Measurements from ENCODE around the gene BCAS3.

The BCAS3 gene

DNA sequence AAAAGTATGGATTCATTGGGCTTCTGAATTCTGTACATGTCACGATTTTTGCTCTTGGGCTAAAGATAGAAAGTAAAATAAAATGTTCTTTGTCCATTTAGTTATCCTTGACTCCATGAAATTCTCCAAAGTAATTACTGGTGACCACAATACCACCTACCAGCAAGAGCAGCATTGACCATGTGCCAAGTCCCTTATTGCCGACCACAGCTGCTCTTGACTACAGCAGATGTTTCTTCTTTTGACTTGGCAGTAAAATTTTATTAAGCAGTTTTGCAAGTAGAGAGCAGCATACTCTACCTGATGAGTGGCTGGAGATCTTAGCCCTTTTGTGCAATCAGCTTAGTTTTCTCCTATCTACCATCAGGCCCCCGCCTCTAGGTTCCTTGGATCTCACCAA lies 569.8 kb downstream of the BCAS3 start:
- no peak overlapping the region for H3K4me3 ChIP-seq (ENCODE audit: low read length)
- TF ChIP-seq, protein P1, sequence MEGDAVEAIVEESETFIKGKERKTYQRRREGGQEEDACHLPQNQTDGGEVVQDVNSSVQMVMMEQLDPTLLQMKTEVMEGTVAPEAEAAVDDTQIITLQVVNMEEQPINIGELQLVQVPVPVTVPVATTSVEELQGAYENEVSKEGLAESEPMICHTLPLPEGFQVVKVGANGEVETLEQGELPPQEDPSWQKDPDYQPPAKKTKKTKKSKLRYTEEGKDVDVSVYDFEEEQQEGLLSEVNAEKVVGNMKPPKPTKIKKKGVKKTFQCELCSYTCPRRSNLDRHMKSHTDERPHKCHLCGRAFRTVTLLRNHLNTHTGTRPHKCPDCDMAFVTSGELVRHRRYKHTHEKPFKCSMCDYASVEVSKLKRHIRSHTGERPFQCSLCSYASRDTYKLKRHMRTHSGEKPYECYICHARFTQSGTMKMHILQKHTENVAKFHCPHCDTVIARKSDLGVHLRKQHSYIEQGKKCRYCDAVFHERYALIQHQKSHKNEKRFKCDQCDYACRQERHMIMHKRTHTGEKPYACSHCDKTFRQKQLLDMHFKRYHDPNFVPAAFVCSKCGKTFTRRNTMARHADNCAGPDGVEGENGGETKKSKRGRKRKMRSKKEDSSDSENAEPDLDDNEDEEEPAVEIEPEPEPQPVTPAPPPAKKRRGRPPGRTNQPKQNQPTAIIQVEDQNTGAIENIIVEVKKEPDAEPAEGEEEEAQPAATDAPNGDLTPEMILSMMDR (IDR thresholded peaks at IDR 0.05; ENCODE audit: insufficient read depth, low read depth, low read length, missing control alignments) = no peak

GRCh38 chr17:61248399-61248798 lies 570.7 kb downstream of the BCAS3 start:
- DNase-seq (ENCODE audit: low read depth) = no peak
- TF ChIP-seq, protein P1 (IDR thresholded peaks at IDR 0.05; ENCODE audit: insufficient read depth, low read depth, low read length, missing control alignments) = no peak
- no peak overlapping the region for H3K4me3 ChIP-seq (ENCODE audit: low read length)

More for the DNA sequence above, 569.8 kb downstream of the BCAS3 start:
- DNase-seq (ENCODE audit: low read depth) = no peak

DNA sequence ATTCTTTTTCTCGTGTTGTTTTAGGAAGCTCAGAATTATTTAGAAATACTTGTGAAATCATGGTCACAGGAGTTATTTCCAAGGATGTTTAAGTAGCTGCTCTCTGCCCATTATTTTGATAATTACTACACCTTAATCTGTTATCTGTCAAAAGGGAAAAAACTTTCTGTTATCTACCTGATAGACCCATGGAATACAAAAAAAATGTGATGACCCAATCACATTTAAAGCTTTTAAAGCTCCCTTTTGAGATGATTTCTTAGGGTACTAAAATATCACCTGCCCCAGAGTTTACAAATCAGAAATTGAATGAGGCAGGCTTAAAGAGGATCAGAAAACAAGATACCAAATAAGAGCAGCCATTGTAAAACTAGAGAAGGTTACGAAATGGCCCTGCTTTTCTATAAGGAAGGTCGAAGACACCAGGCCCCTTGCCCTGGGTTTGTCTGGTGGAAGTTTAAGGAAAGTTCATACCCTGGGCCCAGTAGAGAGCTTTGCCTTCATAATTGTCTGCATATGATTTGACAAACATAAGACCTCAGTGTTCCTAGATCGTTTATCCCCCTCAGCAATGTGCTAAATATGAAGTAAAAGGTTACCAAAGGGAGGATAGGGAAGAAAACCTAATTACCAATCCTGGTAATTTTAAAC lies 572.1 kb downstream of the BCAS3 start:
- no peak for DNase-seq (ENCODE audit: low read depth)
- TF ChIP-seq, protein P1 (IDR thresholded peaks at IDR 0.05; ENCODE audit: insufficient read depth, low read depth, low read length, missing control alignments) = no peak
- H3K4me3 ChIP-seq (ENCODE audit: low read length) = no peak overlapping the region

DNA sequence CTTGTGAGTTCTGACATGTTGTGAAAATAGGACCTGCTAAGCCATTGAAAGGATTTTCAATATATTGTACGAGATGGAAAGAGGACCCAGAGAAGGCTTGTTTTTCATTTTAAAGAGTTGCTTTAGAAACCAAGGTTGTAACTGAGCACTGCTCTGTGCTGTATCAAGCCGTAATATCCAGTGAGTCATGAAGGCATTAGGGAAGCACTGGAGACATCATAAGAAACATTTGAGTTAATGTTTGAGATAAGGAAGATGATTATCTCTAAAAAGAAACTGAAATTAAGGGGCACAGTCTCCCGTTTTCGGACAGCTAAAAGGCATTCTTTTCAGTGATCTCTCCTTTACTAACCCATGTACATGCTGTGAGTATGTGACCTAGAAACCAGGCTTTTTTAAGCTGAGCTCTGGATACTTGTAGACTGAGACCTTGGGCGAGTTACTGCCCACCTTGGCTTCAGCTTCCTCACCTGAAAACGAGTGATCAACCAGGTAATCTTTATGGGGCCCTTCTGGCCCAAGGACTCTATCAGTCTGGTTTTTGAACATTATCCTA lies 572.8 kb downstream of the BCAS3 start:
- peak; percentile 32 for DNase-seq (ENCODE audit: low read depth)
- no peak overlapping the region for H3K4me3 ChIP-seq (ENCODE audit: low read length)
- TF ChIP-seq, protein P1 (IDR thresholded peaks at IDR 0.05; ENCODE audit: insufficient read depth, low read depth, low read length, missing control alignments) = no peak

DNA sequence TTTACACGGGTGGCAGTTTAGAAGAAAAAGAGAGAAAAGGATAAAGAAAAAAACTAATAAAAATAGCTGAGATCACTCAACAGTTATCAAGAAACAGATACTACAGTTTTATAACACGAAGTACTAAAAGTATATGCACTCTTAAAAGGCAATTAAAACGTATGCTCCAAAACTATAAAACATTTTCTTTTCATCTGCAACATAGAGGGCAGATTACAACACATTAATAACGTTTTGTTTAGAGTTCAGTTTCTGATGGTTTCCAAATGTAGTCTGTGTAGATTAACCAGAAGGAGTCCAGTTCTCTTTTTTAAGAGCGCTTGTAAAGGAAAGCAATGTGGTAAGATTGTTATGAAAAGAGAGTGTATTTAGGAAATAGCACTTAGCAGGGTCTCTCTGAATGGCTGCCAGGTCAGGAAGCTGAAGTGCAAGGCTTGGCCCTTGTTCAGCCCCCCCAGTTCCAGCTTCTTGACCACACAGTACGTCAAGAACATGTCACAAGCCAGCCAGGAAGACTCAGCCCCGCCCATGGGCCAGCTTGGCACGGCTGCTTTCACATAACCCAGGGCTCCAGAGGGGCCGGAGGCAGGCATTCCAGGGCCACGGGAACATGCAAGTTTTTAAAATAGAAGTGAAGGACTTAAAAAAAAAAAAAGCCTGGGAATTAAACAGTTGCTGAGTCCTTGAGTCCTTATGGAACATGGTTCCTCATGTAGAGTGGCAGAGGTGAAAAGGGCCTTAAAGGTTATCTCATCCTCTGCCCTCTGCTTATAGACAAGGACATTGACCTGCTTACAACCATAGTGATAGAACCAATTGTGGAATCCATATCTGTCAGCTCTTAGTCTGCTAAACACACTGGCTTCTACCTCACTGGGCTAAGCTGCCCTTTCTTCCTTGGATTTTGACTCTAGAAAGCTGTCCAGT lies 574.6 kb downstream of the BCAS3 start:
- H3K4me3 ChIP-seq (ENCODE audit: low read length) = no peak overlapping the region
- no peak for DNase-seq (ENCODE audit: low read depth)
- TF ChIP-seq, protein P1 (IDR thresholded peaks at IDR 0.05; ENCODE audit: insufficient read depth, low read depth, low read length, missing control alignments) = no peak

- H3K4me3 ChIP-seq (ENCODE audit: low read length) = no peak overlapping the region
- DNase-seq (ENCODE audit: low read depth) = no peak
- TF ChIP-seq, protein P1 (IDR thresholded peaks at IDR 0.05; ENCODE audit: insufficient read depth, low read depth, low read length, missing control alignments) = no peak
Measured at GRCh38 chr17:61253362-61253761, 575.7 kb downstream of the BCAS3 start.
